Cardiac septum (tissue), 1 donor: ENCODE measurements around the gene NME7. TPM values are rescaled to one million over a fixed set of nuclear protein-coding genes. Genes with fewer than 3 reads are reported as not detected.
"Not testable (repeated sequence)": the region's sequence is repeated elsewhere in the genome, so short reads cannot be mapped to it uniquely, and the experiment has no call there.

Source experiments
- DNase-seq: peaks from one replicate; pipeline ENCODE4 v3.0.0-alpha.2; 2020; ENCODE audit warnings: low spot score
- intact Hi-C: fragments of 100-400 bp; cut with DNase I; formaldehyde crosslinking; loops from one replicate; pipeline ENCODE4 v1.14.0; 2022
- total RNA-seq: library from RNA; stranded (reverse); fragmentation: NEBNext Ultra II Directional; extraction: Animal tissue kit (Norgen Biotek cat#: 25700); gene quantifications from one replicate; pipeline ENCODE4 v1.2.1, GENCODE V29; 2021
- donor health status: DM: no; HTN: no; CAD: no.

The NME7 gene
- total RNA-seq, 1 donor from 2014 or later, result 9.8 TPM

DNA sequence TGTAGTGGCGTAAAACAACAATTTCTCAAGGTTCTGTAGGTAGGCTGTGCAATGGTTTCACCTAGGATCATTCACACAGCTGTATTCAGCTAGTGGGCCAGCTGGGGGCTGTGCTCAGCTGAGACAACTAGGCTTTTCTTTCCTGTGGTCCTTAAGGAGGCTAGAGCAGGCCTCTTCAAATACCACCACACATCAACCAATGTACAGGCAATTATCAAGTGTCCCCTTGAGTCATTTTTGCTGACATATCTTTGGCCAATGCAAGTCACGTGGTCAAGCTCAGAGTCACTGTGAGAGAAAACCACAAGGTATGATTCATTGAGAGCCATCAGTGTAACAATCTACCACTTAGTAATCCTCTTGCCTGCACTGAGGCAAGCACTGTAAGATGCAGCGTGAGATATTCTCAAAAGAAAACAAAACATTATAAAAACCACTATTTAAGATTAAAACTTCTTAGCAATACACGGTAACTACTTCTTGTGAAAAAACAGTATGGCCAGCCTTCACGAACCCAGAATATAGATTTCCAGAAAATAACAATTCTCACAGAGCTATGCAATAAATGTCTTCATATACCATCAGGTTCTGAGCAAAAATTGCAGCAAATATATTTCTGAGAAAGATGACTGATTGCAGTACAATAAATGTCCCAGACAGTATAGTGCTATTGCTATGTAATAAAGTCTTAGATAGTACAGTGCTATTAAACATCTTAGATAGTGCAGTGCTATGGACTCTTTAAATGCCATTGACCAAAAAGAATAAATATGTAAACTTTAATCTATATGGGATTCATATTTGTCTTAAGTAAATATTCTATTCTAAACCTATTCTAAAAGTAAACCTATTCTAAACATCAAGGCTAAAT lies 55.3 kb downstream of the NME7 start:
- intact Hi-C loops, result no loop called here
- no peak for DNase-seq

DNA sequence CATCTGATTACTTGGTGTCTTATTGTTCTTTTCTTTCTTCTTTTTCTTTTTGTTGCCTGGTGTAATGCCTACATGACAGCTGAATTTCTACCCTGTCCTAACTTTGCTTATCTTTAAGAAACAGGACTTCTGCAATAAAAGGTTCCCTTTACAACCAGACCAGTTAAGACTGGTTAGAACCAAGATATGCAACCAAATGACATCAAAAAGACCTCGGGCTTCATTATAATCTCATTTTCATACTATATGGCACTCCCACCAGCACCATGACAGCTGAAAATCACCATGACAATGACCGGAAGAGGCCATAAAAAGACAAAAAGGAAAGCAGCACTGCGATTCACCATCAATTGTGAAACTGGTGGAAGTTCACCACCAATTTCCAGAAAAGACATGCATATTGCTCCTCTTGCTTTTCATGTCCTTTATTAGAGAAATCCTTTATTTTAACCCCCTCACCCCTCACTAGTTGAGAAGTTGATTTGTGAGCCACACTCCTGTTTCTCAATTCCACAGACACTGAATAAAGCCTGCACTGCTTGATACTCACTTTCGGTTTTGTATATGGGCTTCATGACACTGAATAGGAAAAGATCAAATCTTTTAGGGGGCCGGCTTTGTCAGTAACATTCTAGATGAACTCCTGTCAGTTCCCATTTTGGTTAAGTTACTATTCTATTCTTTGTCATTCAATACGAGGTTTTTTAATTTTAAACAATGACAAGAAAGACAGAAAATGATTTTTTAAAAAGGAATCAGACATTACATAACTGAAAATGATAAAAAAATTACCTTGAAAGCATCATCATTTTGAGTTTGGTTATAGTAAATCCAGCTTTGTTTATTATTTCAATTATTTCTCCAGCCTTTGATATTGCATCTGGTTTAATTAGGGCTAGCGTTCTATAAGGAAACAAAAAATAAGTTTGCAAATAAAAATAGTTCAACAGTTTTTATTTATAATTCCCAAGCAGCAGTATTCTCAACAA lies 58.1 kb downstream of the NME7 start:
- DNase-seq, result no peak
- intact Hi-C loops, result no loop called here

DNA sequence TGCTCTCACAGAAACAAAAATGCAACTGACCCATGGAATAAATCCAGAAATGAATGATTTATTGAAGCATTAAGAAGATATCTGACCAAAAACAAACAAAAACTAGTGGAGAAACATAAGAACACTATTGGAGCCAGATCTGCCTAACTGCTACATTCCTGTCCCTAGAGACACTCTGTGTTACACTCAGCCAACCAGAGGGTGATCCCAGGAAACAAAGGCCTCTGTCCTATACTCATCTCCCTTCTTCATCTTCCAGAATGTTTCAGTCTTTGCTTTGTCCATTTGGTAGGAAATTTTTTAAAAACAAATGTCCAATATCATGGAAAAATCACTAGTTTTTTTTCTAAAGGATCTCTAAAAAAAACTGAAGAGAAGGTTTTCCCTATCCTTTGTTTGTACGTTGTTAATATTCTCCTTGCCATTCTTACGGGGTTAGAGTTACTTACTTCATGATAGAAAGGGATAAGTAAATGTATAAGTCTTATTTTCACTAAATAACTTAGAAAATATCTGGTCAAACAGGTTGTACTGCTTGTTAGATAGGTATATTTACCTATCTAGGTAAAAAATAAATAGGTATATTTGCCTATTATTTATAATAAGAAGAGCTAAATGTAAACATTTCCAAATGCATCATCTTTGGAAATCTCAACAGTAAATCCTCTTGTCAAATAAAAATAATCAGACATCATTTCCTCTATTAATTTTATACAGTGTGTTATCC lies 59.1 kb downstream of the NME7 start:
- intact Hi-C loops, result no loop called here
- no peak for DNase-seq

DNA sequence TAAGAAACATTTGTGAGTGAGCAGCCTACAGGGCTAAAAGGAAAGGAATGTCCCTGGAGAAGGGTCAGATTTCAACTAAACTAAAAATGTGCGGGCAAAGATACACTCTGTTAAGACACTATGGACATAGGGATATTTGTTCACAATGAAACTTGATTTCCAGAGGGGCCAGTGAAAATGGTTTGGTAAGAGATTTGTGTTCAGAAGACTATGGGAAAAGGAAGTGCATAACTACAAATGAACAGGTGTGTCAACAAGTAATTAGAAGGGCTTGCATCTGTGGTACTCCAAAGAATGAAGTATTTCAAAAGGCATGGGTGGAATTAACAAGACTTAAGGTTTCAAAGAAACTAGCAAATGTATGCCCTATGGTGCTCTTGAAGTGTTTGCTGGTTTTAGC lies 60.4 kb downstream of the NME7 start:
- DNase-seq, result no peak
- intact Hi-C loops, result no loop called here

DNA sequence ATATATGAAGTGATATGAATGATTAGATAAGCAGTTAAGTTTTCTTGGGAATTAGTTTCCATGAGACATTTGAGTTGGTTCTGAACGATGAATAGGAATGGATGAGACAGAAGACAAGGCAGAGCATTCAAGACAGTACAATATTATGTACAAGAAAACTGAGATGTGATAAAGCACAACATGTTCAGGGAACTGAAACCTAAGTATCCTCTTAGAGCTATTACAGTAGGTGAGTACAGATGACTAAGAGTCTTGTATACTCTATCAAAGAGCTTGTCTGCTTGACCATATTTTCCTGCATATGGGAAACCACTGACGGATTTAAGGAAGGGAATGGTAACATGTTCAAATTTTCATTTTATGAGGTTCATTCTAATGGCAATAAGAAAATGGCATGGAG lies 61.6 kb downstream of the NME7 start:
- DNase-seq, result no peak
- intact Hi-C loops, result no loop called here

DNA sequence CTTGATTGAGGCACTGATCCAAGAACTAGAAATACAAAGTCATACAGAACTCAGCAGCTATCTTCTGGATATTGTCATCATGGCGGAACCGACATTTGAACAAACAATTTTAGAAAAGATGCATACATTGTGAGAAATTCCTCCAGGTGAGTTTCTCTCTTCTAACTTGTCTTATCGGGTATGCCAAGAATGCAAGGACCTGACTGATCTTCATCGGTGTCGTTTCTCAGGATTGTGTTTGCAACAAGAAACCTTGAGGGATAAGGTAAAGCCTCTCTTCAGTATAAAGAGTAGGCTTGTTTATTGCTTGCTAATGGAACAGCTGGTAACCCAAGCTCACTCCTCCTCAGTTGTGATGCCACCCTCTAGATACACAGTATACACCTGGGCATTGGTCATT lies 62.2 kb downstream of the NME7 start:
- no peak for DNase-seq
- intact Hi-C loops, result no loop called here

DNA sequence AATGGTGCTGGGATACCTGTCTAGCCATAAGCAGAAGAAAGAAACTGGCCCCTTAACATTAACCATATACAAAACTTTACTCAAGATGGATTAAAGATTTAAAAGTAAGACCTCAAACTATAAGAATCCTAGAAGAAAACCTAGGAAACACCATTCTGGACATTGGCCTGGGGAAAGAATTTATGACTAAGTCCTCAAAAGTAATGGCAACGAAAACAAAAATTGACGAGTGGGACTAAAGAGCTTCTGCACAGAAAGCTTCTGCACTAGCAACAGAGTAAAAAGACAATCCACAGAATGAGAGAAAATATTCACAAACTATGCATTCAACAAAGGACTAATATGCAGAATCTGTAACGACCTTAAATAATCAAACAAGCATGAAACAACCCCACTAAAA lies 66.7 kb downstream of the NME7 start:
- no peak for DNase-seq
- intact Hi-C loops, result no loop called here

DNA sequence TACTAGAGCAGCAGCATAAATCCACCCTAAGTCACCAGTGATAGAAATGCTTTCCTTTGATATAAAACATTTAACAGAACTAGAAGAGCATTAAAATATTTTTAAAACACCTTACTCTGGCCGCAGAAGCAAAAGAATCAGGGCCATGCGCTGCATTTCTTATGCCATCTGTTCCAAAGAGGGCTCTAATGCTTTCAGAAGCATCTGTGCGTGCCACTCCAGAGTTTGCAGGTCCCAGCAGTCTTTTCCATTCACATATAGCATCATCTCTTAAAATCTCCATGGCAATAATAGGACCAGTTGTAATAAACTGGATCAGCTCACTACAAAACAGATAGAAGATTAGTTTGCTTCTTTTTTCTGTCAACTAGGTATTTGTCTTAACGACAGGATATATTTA lies 69.2 kb downstream of the NME7 start:
- no peak for DNase-seq
- intact Hi-C loops, result no loop called here

DNA sequence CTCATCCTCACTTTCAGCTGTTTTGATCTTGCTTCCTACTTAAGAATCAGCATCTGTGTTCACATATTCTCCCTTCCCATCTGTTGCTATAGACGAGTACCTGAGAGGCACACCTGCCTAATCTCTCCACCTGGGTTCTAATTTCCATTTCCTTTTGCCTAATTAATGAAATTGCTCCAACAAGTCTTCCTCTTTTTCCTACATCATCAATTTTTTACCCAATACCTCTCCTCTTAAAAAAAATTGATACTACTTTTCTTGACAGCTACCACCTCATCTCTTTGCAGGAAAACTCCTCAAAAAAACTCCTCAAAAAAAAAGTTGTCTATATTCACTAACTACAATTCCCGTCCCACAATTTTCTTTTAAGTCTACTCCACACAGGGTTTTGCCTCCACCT lies 71.8 kb downstream of the NME7 start:
- DNase-seq, result no peak
- intact Hi-C loops, result no loop called here

DNA sequence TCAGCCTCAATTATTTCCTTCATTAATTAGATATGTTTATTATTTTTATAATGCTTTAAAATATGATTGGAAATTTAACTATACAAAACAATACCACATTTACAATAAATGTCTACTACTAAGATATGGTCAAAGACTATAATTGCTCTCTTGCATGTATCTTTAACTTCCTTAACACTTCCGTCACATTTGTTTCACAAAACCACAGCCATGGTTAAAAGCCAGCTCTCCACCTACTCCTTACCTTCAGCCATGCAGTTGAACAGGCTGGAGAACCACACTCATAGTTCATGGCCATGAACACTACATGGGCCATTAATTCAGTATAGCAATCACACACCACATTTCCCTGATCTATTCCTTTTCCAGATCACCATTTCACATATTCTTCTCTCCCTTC lies 72.2 kb downstream of the NME7 start:
- no peak for DNase-seq
- intact Hi-C loops, result no loop called here

DNA sequence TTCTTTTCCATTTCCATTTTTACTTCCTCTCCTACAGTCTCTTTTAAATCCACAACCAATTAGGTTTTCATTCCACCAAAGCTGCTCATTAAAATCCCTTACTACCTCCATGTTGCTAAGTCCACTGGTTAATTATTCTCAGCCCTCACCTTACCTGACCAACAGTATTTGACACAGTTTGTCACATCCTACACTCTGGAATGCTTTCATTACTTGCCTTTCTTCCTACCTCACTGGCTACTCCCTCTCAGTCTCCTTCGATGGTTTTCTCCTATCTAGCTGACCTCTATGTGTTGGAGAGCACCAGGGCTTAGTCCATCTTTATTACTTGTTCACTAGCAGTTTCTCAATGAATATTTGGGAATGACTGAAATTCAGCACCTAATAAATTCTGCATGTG lies 78.6 kb downstream of the NME7 start:
- intact Hi-C loops, result no loop called here
- DNase-seq, result no peak

DNA sequence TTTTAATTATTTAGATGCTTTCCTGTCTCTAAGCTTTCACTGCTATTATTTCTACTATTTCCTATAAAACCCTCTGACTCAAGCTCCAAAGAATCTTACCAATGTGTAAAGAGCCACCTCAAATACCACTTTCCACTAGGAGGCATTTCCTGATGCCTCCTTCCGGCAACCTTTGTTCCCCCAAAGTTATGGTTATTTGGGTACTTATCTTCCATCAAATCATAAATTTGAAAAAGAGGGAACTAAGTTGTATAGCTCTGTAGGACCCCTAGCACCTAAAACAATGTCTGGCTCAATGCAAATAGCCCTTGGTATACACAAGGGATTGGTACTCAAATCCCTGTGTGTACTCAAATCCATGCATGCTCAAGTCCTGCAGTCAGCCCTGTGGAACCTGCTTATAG lies 79.6 kb downstream of the NME7 start:
- intact Hi-C loops, result no loop called here
- no peak for DNase-seq

DNA sequence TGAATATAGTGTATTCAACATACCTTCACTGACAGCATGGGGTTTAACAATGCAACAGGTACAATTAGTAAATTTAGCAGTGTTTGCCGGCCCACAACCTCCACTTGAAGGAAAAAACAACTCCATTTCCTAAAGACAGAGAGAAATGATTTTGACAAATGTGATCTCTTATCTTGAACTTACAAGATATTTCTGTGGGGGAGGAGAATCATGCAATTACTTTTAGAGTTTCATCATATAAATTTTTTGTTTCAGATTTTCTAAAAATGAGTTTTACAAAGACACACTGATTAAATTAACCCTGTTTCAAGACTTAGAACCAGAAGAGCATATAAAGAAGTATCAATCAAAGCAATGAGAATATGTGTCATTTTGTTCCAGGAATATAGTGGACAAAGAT lies 80.3 kb downstream of the NME7 start:
- intact Hi-C loops, result no loop called here

DNA sequence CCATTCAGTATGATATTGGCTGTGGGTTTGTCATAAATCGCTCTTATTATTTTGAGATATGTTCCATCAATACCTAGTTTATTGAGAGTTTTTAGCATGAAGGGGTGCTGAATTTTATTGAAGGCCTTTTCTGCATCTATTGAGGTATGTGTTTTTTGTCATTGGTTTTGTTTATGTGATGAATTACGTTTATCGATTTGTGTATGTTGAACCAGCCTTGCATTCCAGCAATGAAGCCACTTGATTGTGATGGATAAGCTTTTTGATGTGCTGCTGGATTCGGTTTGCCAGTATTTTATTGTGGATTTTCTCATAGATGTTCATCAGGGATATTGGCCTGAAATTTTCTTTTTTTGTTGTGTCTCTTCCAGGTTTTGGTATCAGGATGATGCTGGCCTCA lies 86.0 kb downstream of the NME7 start:
- intact Hi-C loops, DNase-seq: not testable (repeated sequence)

More for the DNA sequence above, 80.3 kb downstream of the NME7 start:
- no peak for DNase-seq

DNA sequence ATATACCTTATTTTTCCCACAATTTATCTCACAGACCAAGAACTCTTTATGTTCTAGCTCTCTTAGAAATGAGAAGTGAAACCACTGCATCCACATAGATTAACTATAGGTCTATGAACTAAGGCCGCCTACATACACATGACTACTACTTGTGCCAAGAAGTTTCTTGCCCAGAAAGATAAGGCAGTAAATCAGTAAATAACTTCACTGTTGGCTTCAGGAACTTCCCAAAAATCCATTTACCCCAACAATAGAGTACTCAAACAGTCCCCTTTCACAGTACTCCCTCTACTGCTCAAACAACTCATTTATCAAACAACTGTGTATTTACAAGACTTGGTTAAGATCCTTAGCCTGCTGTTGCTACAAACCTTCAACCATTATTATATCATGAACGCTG lies 96.5 kb downstream of the NME7 start:
- intact Hi-C loops, result no loop called here
- DNase-seq, result no peak

DNA sequence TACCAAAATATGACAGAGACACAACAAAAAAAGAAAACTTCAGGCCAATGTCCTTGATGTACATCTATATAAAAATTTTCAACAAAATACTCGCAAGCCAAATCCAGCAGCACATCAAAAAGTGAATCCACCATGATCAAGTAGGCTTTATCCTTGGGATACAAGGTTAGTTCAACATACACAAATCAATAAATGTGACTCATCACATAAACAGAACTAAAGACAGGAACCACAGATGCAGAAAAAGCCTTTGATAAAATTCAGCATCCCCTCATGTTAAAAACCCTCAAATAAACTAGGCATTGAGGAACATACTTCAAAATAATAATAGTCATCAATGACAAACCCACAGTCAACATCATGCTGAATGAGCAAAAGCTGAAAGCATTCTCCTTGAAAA lies 101.5 kb downstream of the NME7 start:
- intact Hi-C loops, result no loop called here
- DNase-seq, result no peak

DNA sequence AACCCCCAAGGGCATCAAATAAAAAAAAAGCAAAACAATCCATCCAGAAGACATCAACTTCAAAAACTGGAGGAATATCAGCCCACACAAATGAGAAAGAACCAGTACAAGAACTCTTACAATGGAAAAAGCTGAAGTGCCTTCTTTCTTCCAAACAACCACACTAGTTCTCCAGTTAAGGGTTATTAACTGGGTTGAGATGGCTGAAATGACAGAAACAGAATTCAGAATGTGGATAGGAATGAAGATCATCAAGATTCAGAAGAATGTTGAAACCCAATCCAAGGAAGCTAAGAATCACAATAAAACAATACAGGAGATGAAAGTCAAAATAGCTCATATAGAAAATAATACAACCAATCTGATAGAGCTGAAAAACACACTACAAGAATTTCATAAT lies 104.5 kb downstream of the NME7 start:
- intact Hi-C loops, result no loop called here
- DNase-seq, result no peak

DNA sequence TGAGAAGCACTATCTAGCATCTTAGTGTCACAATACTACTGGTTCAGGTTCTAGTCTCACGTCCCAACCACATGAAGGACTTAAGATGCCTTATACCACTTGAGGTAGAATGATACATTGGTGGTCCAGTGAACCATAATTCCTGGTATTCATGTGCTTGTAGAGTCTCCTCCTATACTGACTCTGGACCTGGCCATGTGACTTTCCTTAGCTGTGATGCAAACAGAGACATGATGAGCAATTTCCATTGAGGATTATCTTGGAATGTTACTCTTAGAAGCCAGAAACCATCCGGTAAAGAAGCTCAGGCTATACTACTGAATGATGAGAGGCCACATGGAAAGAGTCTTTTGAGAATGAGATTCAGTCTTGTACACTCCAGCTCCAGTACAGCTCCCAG lies 105.7 kb downstream of the NME7 start:
- intact Hi-C loops, result no loop called here
- DNase-seq, result no peak

DNA sequence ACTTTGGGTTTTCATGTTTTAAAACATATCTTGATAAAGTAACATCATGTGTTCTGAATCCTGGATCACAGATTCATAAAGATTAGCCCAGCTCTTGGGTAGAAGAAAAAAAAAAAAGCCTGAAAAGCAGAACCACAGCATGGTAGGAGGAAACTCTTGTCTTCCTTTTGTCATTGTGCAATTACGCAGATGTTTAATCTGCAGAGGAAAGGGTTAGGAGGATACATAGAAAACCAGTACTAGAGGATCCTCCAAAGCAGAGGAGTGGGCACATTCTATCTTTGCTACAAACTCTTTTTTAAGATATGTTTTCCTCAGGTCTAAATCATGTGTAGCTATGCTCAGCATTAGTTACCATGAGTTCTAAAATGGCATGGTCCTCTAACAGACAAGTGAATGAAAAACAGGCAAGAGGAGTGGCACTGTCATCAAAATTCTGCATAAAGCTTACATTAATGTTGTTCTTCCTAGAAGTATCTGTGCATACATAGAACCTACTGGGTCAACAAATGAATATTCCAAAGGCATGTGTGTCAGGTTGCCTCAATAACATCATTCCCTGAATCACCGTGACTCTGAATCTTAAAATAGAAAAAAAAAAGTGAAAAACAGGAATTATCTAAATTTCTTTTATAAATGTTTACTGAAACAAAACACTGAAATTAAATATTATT lies 107.0 kb downstream of the NME7 start:
- intact Hi-C loops, result no loop called here
- no peak for DNase-seq

DNA sequence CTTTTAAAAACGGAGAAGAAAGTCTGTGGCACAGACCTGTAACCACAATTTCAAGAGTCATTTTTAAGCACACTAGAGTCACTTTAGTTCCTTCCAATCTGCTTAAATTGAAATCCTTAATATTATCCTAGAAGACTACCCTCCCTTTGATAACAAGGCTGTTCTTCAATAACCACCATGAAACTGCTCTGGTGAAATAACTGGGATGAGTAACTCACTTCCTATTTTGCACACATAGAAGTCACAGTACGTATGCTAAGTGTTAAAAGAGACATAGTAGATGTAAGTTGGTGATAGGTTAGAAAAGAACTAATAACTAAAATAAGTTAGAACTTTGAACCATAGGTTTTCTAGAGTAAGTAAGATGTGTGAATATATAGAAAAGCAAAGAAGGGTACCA lies 107.8 kb downstream of the NME7 start:
- intact Hi-C loops, result no loop called here
- no peak for DNase-seq
